Ectodermal cell (in vitro differentiated cells): ENCODE measurements around the gene DNAI1.
A peak's percentile ranks its signal among the peaks of the same experiment; 100 is the strongest.
"Not testable (repeated sequence)": the region's sequence is repeated elsewhere in the genome, so short reads cannot be mapped to it uniquely, and the experiment has no call there.

Experiments used
- H3K27ac ChIP-seq: 2 replicates; pipeline ENCODE4 v1.7.0; 2013; ENCODE audit warnings: mild to moderate bottlenecking, low read depth, low read length; ENCODE audit not compliant: insufficient read depth, poor library complexity, severe bottlenecking
- H3K27me3 ChIP-seq: 2 replicates; pipeline ENCODE4 v1.7.0; 2013; ENCODE audit warnings: mild to moderate bottlenecking, low read length; ENCODE audit not compliant: insufficient read depth, control insufficient read depth, poor library complexity, severe bottlenecking
- H3K36me3 ChIP-seq: one replicate; pipeline ENCODE4 v1.7.0; 2013; ENCODE audit warnings: low read length; ENCODE audit not compliant: control insufficient read depth, insufficient read depth
- H3K4me1 ChIP-seq: one replicate; pipeline ENCODE4 v1.7.0; 2013; ENCODE audit warnings: low read length; ENCODE audit not compliant: control insufficient read depth, insufficient read depth
- H3K4me3 ChIP-seq: 2 replicates; pipeline ENCODE4 v1.7.0; 2013; ENCODE audit warnings: low read depth, low read length, control low read depth; ENCODE audit not compliant: insufficient read depth
- H3K9me3 ChIP-seq: 2 replicates; pipeline ENCODE4 v1.7.0; 2013; ENCODE audit warnings: mild to moderate bottlenecking, low read length, moderate library complexity; ENCODE audit not compliant: control insufficient read depth
- WGBS, 2 experiments: methylation state at CpG; one replicate each; pipeline ENCODE4 v1.1.7; 2013; ENCODE audit warnings: missing lambda C conversion rate in 2 of 2; 5-methylcytosine and 5-hydroxymethylcytosine counted together

The DNAI1 gene

GRCh38 chr9:34459941-34460340 is 1.3 kb downstream of the DNAI1 start:
- Histone ChIP-seq H3K4me1 (peaks cover 17% of the 10 kb centered on the region), H3K36me3 (no peaks in the 10 kb centered on the region), H3K27me3 (peaks cover 18% of the 10 kb centered on the region), H3K9me3 (no peaks in the 10 kb centered on the region), H3K4me3 (no peak overlapping the region), H3K27ac (no peak overlapping the region)
- 82 to 91% methylated on average over 3 of the region's 3 CpGs for WGBS, 2 experiments

GRCh38 chr9:34463098-34463900 is 4.7 kb downstream of the DNAI1 start:
- peaks cover 24% of the 10 kb centered on the region for H3K4me1 ChIP-seq
- H3K36me3 ChIP-seq: no peaks in the 10 kb centered on the region

GRCh38 chr9:34463901-34464232 is 5.3 kb downstream of the DNAI1 start:
- no peaks in the 10 kb centered on the region for H3K36me3 ChIP-seq
- no peak overlapping the region for H3K27ac ChIP-seq
- H3K4me1 ChIP-seq: peaks cover 23% of the 10 kb centered on the region
- WGBS, 2 experiments: 79 to 85% methylated on average over 2 of the region's 2 CpGs
- H3K4me3 ChIP-seq: no peak overlapping the region
- no peaks in the 10 kb centered on the region for H3K9me3 ChIP-seq
- no peaks in the 10 kb centered on the region for H3K27me3 ChIP-seq

More at GRCh38 chr9:34463098-34463900, 4.7 kb downstream of the DNAI1 start:
- 84 to 89% methylated on average over 5 of the region's 5 CpGs for WGBS, 2 experiments
- H3K4me3 ChIP-seq: no peak overlapping the region
- no peaks in the 10 kb centered on the region for H3K27me3 ChIP-seq
- no peak overlapping the region for H3K27ac ChIP-seq
- H3K9me3 ChIP-seq: no peaks in the 10 kb centered on the region

GRCh38 chr9:34464571-34464970 is 6.0 kb downstream of the DNAI1 start:
- no peak overlapping the region for H3K4me3 ChIP-seq
- no peak overlapping the region for H3K27ac ChIP-seq
- peaks cover 16% of the 10 kb centered on the region for H3K4me1 ChIP-seq
- 90 to 95% methylated on average over 1 to 2 of the region's 2 CpGs for WGBS, 2 experiments
- H3K36me3 ChIP-seq: no peaks in the 10 kb centered on the region
- no peaks in the 10 kb centered on the region for H3K27me3 ChIP-seq
- no peaks in the 10 kb centered on the region for H3K9me3 ChIP-seq

- Histone ChIP-seq H3K36me3 (no peaks in the 10 kb centered on the region), H3K9me3 (no peaks in the 10 kb centered on the region), H3K4me3 (no peak overlapping the region), H3K4me1 (peaks cover 14% of the 10 kb centered on the region), H3K27me3 (no peaks in the 10 kb centered on the region), H3K27ac (no peak overlapping the region)
- 13 to 38% methylated on average over 1 of the region's 1 CpG for whole genome bisulfite sequencing, 2 experiments
Observed at GRCh38 chr9:34465468-34465867, 6.9 kb downstream of the DNAI1 start.

- no peak overlapping the region for H3K4me3 ChIP-seq
- no peaks in the 10 kb centered on the region for H3K9me3 ChIP-seq
- no peaks in the 10 kb centered on the region for H3K36me3 ChIP-seq
- H3K4me1 ChIP-seq: peaks cover 10% of the 10 kb centered on the region
- H3K27me3 ChIP-seq: no peaks in the 10 kb centered on the region
- 83 to 88% methylated on average over 3 of the region's 3 CpGs for WGBS, 2 experiments
- no peak overlapping the region for H3K27ac ChIP-seq
Observed at GRCh38 chr9:34475097-34475496, 16.5 kb downstream of the DNAI1 start.

GRCh38 chr9:34477541-34477940 is 18.9 kb downstream of the DNAI1 start:
- H3K9me3 ChIP-seq: no peaks in the 10 kb centered on the region
- H3K27me3 ChIP-seq: no peaks in the 10 kb centered on the region
- no peak overlapping the region for H3K4me3 ChIP-seq
- no peak overlapping the region for H3K27ac ChIP-seq
- H3K4me1 ChIP-seq: peaks cover 10% of the 10 kb centered on the region
- 80 to 89% methylated on average over 1 of the region's 1 CpG for WGBS, 2 experiments
- no peaks in the 10 kb centered on the region for H3K36me3 ChIP-seq

- no peaks in the 10 kb centered on the region for H3K36me3 ChIP-seq
- peaks cover 10% of the 10 kb centered on the region for H3K4me1 ChIP-seq
- WGBS, 2 experiments: 63 to 65% methylated on average over 5 of the region's 5 CpGs
- peak overlapping the region; percentile 39 for H3K27ac ChIP-seq
- H3K4me3 ChIP-seq: no peak overlapping the region
- H3K9me3 ChIP-seq: no peaks in the 10 kb centered on the region
- H3K27me3 ChIP-seq: no peaks in the 10 kb centered on the region
Observed at GRCh38 chr9:34479431-34479866, 20.8 kb downstream of the DNAI1 start.

GRCh38 chr9:34481620-34482019 is 23.0 kb downstream of the DNAI1 start:
- H3K27ac ChIP-seq, H3K9me3 ChIP-seq, H3K4me3 ChIP-seq, H3K27me3 ChIP-seq, H3K36me3 ChIP-seq: not testable (repeated sequence)
- H3K4me1 ChIP-seq: peaks cover 10% of the 10 kb centered on the region
- 95 to 97% methylated on average over 13 of the region's 13 CpGs for WGBS, 2 experiments

- not testable (repeated sequence) for H3K27me3 ChIP-seq, H3K4me3 ChIP-seq, H3K9me3 ChIP-seq, H3K27ac ChIP-seq, H3K36me3 ChIP-seq
- peaks cover 10% of the 10 kb centered on the region for H3K4me1 ChIP-seq
- 96 to 97% methylated on average over 27 of the region's 27 CpGs for whole genome bisulfite sequencing, 2 experiments
Observed at GRCh38 chr9:34482746-34483145, 24.1 kb downstream of the DNAI1 start.
